Gastrocnemius medialis (tissue), 4 donors: ENCODE data around the gene KCNK17.

Experiments used
- CTCF ChIP-seq, 5 experiments: fragments of 450-650 bp in 3 of 5; fragments of 200-600 bp in 2 of 5; sonication (generic) in 2 of 5; IDR thresholded peaks in 4 of 5; conservative IDR thresholded peaks in 1 of 5; 1 replicate in 4 of 5; 2 replicates in 1 of 5; pipeline ENCODE4 v1.5.1; 2016 to 2019; ENCODE audit warnings: antibody characterized with exemption in 5 of 5, mild to moderate bottlenecking in 3 of 5, moderate library complexity in 3 of 5
- POLR2A ChIP-seq, 2 donors: fragments of 450-650 bp; IDR thresholded peaks; one replicate each; pipeline ENCODE4 v1.6.1; 2017; ENCODE audit warnings: antibody characterized with exemption in 2 of 2, mild to moderate bottlenecking in 2 of 2, moderate library complexity in 2 of 2

- TF ChIP-seq POLR2A (IDR thresholded peaks at IDR 0.05): no peak
- peak; percentile 55 to 83 (median 73) for TF ChIP-seq CTCF (IDR thresholded peaks at IDR 0.05 in 4 of 5, conservative IDR thresholded peaks at IDR 0.05 in 1 of 5)
Observed at GRCh38 chr6:39302669-39303424, 11.4 kb downstream of the KCNK17 start.
